Calu3 (cell line): Measurements from ENCODE around the gene ATP4B. TPM values are rescaled to one million over a fixed set of nuclear protein-coding genes. Genes with fewer than 3 reads are reported as not detected.

Experiments
- BruUV-seq: library from RNA; stranded (reverse); fragments of 400-500 nt; replicated peaks from 2 replicates; lab custom pipeline; 2021; lab: Mats Ljungman, UMichigan
- CTCF ChIA-PET: fragments of 300-600 bp; sonication (Branson Sonifier 250); formaldehyde crosslinking; loops from one replicate; lab custom pipeline; 2022; ENCODE audit warnings: antibody characterized with exemption; lab: Charles Lee
- DNase-seq: peaks from one replicate; pipeline ENCODE4 v3.0.0; 2022
- H3K27ac Mint-ChIP-seq: one replicate; pipeline ENCODE4 v1.8.0; 2022; ENCODE audit warnings: mixed read lengths; ENCODE audit not compliant: unreplicated experiment
- H3K27me3 Mint-ChIP-seq: one replicate; pipeline ENCODE4 v1.8.0; 2022; ENCODE audit warnings: mixed read lengths; ENCODE audit not compliant: unreplicated experiment
- H3K36me3 Mint-ChIP-seq: one replicate; pipeline ENCODE4 v1.8.0; 2022; ENCODE audit warnings: mild to moderate bottlenecking, moderate library complexity, mixed read lengths; ENCODE audit not compliant: insufficient read depth, unreplicated experiment
- H3K4me1 Mint-ChIP-seq: one replicate; pipeline ENCODE4 v1.8.0; 2022; ENCODE audit warnings: mild to moderate bottlenecking, low read depth, mixed read lengths; ENCODE audit not compliant: unreplicated experiment
- H3K4me3 Mint-ChIP-seq: one replicate; pipeline ENCODE4 v1.8.0; 2022; ENCODE audit warnings: mild to moderate bottlenecking, low read depth, moderate library complexity, mixed read lengths; ENCODE audit not compliant: unreplicated experiment
- H3K9me3 Mint-ChIP-seq: one replicate; pipeline ENCODE4 v1.8.0; 2022; ENCODE audit warnings: low read depth, mixed read lengths; ENCODE audit not compliant: unreplicated experiment
- intact Hi-C: fragments of 100-400 bp; cut with micrococcal nuclease; formaldehyde crosslinking; loops from one replicate; pipeline ENCODE4 v1.10.0; 2022; ENCODE audit not compliant: unreplicated experiment
- total RNA-seq: library from RNA; stranded (reverse); gene quantifications from 2 replicates; pipeline ENCODE4 v1.2.3, GENCODE V29; 2022
- TF ChIP-seq, protein P1 (sequence below): fragments of 200-600 bp; IDR thresholded peaks from one replicate; pipeline ENCODE4 v1.8.0; 2022; ENCODE audit warnings: antibody characterized with exemption; ENCODE audit not compliant: unreplicated experiment

ATP4B gene
- total RNA-seq, 1 experiment from 2014 or later, result not detected

DNA sequence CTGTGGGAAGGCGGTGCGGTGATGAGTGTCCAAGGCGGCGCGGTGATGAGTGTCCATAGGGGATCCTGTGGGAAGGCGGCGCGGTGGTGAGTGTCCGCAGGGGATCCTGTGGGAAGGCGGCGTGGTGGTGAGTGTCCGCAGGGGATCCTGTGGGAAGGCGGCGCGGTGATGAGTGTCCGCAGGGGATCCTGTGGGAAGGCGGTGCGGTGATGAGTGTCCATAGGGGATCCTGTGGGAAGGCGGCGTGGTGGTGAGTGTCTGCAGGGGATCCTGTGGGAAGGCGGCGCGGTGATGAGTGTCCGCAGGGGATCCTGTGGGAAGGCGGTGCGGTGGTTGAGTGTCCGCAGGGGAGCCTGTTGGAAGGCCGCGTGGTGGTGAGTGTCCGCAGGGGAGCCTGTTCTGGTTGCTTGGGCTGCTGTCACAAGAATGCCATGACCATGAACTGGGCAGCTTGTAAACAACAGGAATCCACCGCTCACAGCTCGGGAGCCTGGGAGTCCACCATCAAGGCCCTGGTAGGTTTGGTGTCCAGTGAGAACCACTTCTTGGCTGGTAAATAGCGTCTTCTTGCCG lies 52.0 kb downstream of the ATP4B start:
- Mint-ChIP-seq H3K27ac (no peak overlapping the region), H3K27me3 (no peaks in the 10 kb centered on the region), H3K4me3 (no peak overlapping the region), H3K36me3 (peaks cover 5% of the 10 kb centered on the region), H3K9me3 (no peaks in the 10 kb centered on the region), H3K4me1 (no peaks in the 10 kb centered on the region)
- BruUV-seq, result no TSS peak
- intact Hi-C loops, result no loop called here
- TF ChIP-seq, protein P1, sequence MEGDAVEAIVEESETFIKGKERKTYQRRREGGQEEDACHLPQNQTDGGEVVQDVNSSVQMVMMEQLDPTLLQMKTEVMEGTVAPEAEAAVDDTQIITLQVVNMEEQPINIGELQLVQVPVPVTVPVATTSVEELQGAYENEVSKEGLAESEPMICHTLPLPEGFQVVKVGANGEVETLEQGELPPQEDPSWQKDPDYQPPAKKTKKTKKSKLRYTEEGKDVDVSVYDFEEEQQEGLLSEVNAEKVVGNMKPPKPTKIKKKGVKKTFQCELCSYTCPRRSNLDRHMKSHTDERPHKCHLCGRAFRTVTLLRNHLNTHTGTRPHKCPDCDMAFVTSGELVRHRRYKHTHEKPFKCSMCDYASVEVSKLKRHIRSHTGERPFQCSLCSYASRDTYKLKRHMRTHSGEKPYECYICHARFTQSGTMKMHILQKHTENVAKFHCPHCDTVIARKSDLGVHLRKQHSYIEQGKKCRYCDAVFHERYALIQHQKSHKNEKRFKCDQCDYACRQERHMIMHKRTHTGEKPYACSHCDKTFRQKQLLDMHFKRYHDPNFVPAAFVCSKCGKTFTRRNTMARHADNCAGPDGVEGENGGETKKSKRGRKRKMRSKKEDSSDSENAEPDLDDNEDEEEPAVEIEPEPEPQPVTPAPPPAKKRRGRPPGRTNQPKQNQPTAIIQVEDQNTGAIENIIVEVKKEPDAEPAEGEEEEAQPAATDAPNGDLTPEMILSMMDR, result no peak
- no peak for DNase-seq
- CTCF ChIA-PET, result no interaction called here

DNA sequence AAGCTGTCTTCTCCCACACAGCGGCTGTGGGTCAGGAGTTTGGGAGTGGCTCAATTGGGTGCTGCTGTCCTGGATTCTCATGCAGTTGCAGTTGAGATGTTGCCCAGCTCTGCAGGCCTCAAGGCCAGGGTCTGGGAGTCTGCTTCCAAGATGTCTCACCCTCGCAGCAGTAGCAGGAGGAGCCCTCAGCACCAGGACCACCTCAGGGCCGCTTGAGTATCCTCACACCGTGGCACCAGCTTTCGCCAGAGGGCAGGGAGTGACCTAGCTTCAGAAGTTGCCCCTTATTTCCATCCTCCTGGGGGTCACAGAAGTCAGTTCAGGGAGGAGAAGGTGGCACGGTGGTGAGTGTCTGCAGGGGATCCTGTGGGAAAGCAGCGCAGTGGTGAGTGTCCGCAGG lies 52.5 kb downstream of the ATP4B start:
- CTCF ChIA-PET, result no interaction called here
- intact Hi-C loops, result no loop called here
- Mint-ChIP-seq H3K9me3 (no peaks in the 10 kb centered on the region), H3K36me3 (peaks cover 5% of the 10 kb centered on the region), H3K27ac (no peak overlapping the region), H3K4me3 (no peak overlapping the region), H3K27me3 (no peaks in the 10 kb centered on the region), H3K4me1 (no peaks in the 10 kb centered on the region)
- TF ChIP-seq, protein P1, result no peak
- BruUV-seq, result no TSS peak
- DNase-seq, result no peak

DNA sequence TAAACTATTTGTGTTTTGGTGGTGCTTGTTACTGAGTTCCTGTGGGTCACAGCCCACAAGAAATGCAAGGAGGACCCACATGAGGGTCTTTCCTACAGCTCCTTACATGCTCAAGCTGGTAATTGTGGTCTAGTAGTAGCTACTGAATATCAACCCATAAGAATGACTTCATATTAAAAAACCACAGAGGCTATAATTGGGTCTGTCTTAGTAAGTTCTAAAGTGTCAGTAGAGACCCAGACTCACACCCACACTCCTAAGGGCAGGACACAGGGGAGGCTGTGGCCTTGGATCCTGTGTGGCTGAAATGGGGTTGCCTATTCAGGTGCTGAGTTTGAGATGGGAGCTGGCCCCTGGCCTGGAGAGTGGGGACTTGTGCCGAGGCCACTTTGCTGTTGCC lies 53.8 kb downstream of the ATP4B start:
- H3K36me3 Mint-ChIP-seq, result peaks cover 5% of the 10 kb centered on the region

DNA sequence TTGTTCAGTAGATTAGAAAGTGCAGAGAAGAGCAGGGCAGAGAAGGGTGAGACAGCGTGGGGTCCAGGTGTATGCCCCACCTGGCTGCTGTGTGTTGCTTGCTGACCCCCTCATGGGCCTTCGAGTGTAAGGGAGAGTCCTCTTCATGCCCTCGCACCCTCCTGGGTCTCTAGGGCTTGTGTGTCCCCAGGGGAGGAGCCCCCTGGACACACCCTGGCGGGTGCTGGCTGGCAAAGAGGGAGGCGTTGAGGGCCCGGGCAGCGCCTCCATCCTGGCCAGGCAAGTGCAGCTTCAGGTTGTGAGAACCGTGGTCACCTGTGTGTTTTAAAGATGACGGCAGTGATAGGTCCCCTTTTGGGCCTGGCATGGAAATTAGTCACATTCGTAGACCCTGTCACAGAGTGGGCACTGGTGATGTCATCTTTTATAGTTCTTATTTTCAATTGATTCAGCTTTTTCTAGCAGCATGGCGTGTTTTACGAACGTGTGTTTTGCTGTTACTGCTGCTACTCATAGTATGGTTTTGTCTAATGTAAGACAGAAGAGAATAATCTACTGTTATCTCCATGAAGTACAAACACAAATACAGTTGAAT lies 54.8 kb downstream of the ATP4B start:
- TF ChIP-seq, protein P1, result no peak
- BruUV-seq, result no TSS peak
- H3K9me3 Mint-ChIP-seq, result no peaks in the 10 kb centered on the region
- intact Hi-C loops, result no loop called here
- H3K36me3 Mint-ChIP-seq, result peaks cover 5% of the 10 kb centered on the region
- no peak for DNase-seq
- H3K27ac Mint-ChIP-seq, result no peak overlapping the region
- CTCF ChIA-PET, result no interaction called here
- H3K4me3 Mint-ChIP-seq, result no peak overlapping the region
- no peaks in the 10 kb centered on the region for H3K4me1 Mint-ChIP-seq
- no peaks in the 10 kb centered on the region for H3K27me3 Mint-ChIP-seq

More for the DNA sequence above, 53.8 kb downstream of the ATP4B start:
- no peaks in the 10 kb centered on the region for H3K27me3 Mint-ChIP-seq
- BruUV-seq, result no TSS peak
- H3K9me3 Mint-ChIP-seq, result no peaks in the 10 kb centered on the region
- CTCF ChIA-PET, result no interaction called here
- DNase-seq, result no peak
- H3K27ac Mint-ChIP-seq, result no peak overlapping the region
- TF ChIP-seq, protein P1, result no peak
- no peaks in the 10 kb centered on the region for H3K4me1 Mint-ChIP-seq
- no peak overlapping the region for H3K4me3 Mint-ChIP-seq
- intact Hi-C loops, result no loop called here
